ENCODE results near the gene CARS1.

The CARS1 gene

DNA sequence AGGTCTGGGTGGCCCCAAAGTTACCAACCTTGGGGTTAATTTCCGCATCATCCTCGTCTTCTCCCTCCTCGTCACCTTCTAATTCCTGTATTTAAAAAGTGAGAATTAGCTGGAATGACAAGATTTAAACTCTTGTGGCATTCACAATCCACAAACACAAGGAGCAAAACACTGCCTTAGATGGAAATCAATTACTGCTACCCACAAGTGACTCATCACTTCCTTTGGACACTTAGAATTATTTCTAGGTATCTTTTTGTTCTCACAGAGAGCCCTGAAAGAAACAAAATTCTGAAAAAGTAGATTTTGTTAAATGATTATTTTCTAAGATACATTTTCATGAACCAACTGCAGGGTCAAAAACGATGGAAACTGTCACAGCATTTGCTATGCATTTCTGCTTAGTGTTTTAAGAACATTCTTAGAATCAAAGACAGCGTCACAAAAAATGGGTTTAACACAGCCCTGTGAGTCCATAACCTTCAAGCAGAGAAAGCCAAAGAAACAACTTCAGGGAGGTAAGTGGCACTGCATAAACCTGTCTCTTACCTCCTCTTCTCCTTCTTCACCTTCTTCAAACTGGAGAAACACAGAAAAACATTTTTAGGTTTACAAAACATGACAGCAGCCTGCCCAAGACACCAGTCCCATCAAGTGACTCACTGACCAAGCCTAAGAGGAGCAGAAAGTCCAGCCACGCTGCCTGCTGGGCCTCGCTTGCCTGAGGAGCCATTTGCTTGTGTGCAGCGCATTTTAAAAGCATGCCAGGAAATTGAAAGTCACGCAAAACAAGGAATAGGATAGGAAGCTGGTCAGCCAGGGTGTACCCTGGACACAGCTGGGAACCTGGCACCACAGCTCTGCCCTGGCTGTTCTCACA, 105.8 kb downstream of the CARS1 start:
- DNase-seq: no peak

All from left hindlimb (tissue), 1 donor.